ENCODE measurements around the gene CTDSP1. TPM values are rescaled to one million over a fixed set of nuclear protein-coding genes. Genes with fewer than 3 reads are reported as not detected.

Gene CTDSP1
- total RNA-seq, 1 experiment from 2014 or later: 53.8 TPM

- DNase-seq (ENCODE audit: low read depth): no peak
- in situ Hi-C loops (cut with HindIII; ENCODE audit: low pct_unique_long_range_greater_than_20kb, low sequenced_read_pairs): no loop called here
Measured at GRCh38 chr2:218407717-218408116, 8.0 kb downstream of the CTDSP1 start.

GRCh38 chr2:218418321-218418716, 18.7 kb downstream of the CTDSP1 start:
- in situ Hi-C loops (cut with HindIII; ENCODE audit: low pct_unique_long_range_greater_than_20kb, low sequenced_read_pairs): no loop called here
- DNase-seq (ENCODE audit: low read depth): no peak

- DNase-seq (ENCODE audit: low read depth): no peak
- in situ Hi-C loops (cut with HindIII; ENCODE audit: low pct_unique_long_range_greater_than_20kb, low sequenced_read_pairs): no loop called here
Measured at GRCh38 chr2:218418717-218419458, 19.2 kb downstream of the CTDSP1 start, which contains the start of gene VIL1. Gene VIL1, plus strand, starts transcription at chr2:218419123. Its CDS starts 4,656 bp downstream, at chr2:218423779.

GRCh38 chr2:218419630-218420216, 20.1 kb downstream of the CTDSP1 start:
- in situ Hi-C loops (cut with HindIII; ENCODE audit: low pct_unique_long_range_greater_than_20kb, low sequenced_read_pairs): no loop called here
- no peak for DNase-seq (ENCODE audit: low read depth)

- DNase-seq (ENCODE audit: low read depth): no peak
- in situ Hi-C loops (cut with HindIII; ENCODE audit: low pct_unique_long_range_greater_than_20kb, low sequenced_read_pairs): no loop called here
Measured at GRCh38 chr2:218421027-218421426, 21.4 kb downstream of the CTDSP1 start.

- in situ Hi-C loops (cut with HindIII; ENCODE audit: low pct_unique_long_range_greater_than_20kb, low sequenced_read_pairs): no loop called here
- DNase-seq (ENCODE audit: low read depth): no peak
Measured at GRCh38 chr2:218422403-218423086, 22.9 kb downstream of the CTDSP1 start.

- in situ Hi-C loops (cut with HindIII; ENCODE audit: low pct_unique_long_range_greater_than_20kb, low sequenced_read_pairs): no loop called here
Measured at GRCh38 chr2:218423584-218423983, 23.9 kb downstream of the CTDSP1 start.

GRCh38 chr2:218425531-218425930, 25.9 kb downstream of the CTDSP1 start:
- in situ Hi-C loops (cut with HindIII; ENCODE audit: low pct_unique_long_range_greater_than_20kb, low sequenced_read_pairs): no loop called here

More at GRCh38 chr2:218423584-218423983, 23.9 kb downstream of the CTDSP1 start:
- no peak for DNase-seq (ENCODE audit: low read depth)

GRCh38 chr2:218427741-218428140, 28.1 kb downstream of the CTDSP1 start:
- in situ Hi-C loops (cut with HindIII; ENCODE audit: low pct_unique_long_range_greater_than_20kb, low sequenced_read_pairs): no loop called here
- DNase-seq (ENCODE audit: low read depth): no peak

More at GRCh38 chr2:218425531-218425930, 25.9 kb downstream of the CTDSP1 start:
- no peak for DNase-seq (ENCODE audit: low read depth)

GRCh38 chr2:218428846-218429558, 29.3 kb downstream of the CTDSP1 start:
- no peak for DNase-seq (ENCODE audit: low read depth)
- in situ Hi-C loops (cut with HindIII; ENCODE audit: low pct_unique_long_range_greater_than_20kb, low sequenced_read_pairs): no loop called here

GRCh38 chr2:218429911-218430692, 30.4 kb downstream of the CTDSP1 start:
- in situ Hi-C loops (cut with HindIII; ENCODE audit: low pct_unique_long_range_greater_than_20kb, low sequenced_read_pairs): no loop called here
- DNase-seq (ENCODE audit: low read depth): no peak

GRCh38 chr2:218430721-218431120, 31.1 kb downstream of the CTDSP1 start:
- in situ Hi-C loops (cut with HindIII; ENCODE audit: low pct_unique_long_range_greater_than_20kb, low sequenced_read_pairs): no loop called here
- no peak for DNase-seq (ENCODE audit: low read depth)

- in situ Hi-C loops (cut with HindIII; ENCODE audit: low pct_unique_long_range_greater_than_20kb, low sequenced_read_pairs): no loop called here
- DNase-seq (ENCODE audit: low read depth): no peak
Measured at GRCh38 chr2:218431878-218432277, 32.2 kb downstream of the CTDSP1 start.

GRCh38 chr2:218432676-218433365, 33.2 kb downstream of the CTDSP1 start:
- in situ Hi-C loops (cut with HindIII; ENCODE audit: low pct_unique_long_range_greater_than_20kb, low sequenced_read_pairs): no loop called here
- DNase-seq (ENCODE audit: low read depth): no peak

- DNase-seq (ENCODE audit: low read depth): no peak
Measured at GRCh38 chr2:218434456-218434855, 34.8 kb downstream of the CTDSP1 start.

GRCh38 chr2:218435003-218435982, 35.6 kb downstream of the CTDSP1 start:
- in situ Hi-C loops (cut with HindIII; ENCODE audit: low pct_unique_long_range_greater_than_20kb, low sequenced_read_pairs): no loop called here
- DNase-seq (ENCODE audit: low read depth): no peak

More at GRCh38 chr2:218434456-218434855, 34.8 kb downstream of the CTDSP1 start:
- in situ Hi-C loops (cut with HindIII; ENCODE audit: low pct_unique_long_range_greater_than_20kb, low sequenced_read_pairs): no loop called here

Measured in Caki2 (cell line).